Natural killer cell (primary cell): Measurements from ENCODE around the gene TMEM86A. TPM values are rescaled to one million over a fixed set of nuclear protein-coding genes. Genes with fewer than 3 reads are reported as not detected.

Experiments
- ATAC-seq, 3 donors: fragments of 150-1000 bp in 2 of 3; fragments of 200-7000 bp in 1 of 3; cut with Tn5 transposase; 1 replicate in 1 of 3; 2 replicates in 2 of 3; pipeline ENCODE4 v1.10.0; 2021; ENCODE audit warnings: mild to moderate bottlenecking in 2 of 3, moderate library complexity in 2 of 3
- DNase-seq, 2 donors: peaks; one replicate each; pipeline versions ENCODE4 v3.0.0 to v3.0.0-alpha.2; 2013 to 2021; ENCODE audit warnings: mixed read lengths in 1 of 2
- H3K27ac ChIP-seq: one replicate; pipeline ENCODE4 v1.5.1; 2013; ENCODE audit warnings: mild to moderate bottlenecking, low read length
- H3K27me3 ChIP-seq: one replicate; pipeline ENCODE4 v1.6.1; 2013; ENCODE audit warnings: low read length; ENCODE audit not compliant: control insufficient read depth, insufficient read depth
- H3K36me3 ChIP-seq: one replicate; pipeline ENCODE4 v1.6.1; 2013; ENCODE audit warnings: low read length; ENCODE audit not compliant: control insufficient read depth, insufficient read depth
- H3K4me1 ChIP-seq: one replicate; pipeline ENCODE4 v1.6.1; 2013; ENCODE audit warnings: low read length; ENCODE audit not compliant: control insufficient read depth, insufficient read depth
- H3K4me3 ChIP-seq: one replicate; pipeline ENCODE4 v1.5.1; 2013; ENCODE audit warnings: low read length
- H3K9me3 ChIP-seq: one replicate; pipeline ENCODE4 v1.6.1; 2013; ENCODE audit warnings: low read length; ENCODE audit not compliant: control insufficient read depth, insufficient read depth
- H3K27ac Mint-ChIP-seq, 2 donors: one replicate each; pipeline ENCODE4 v1.8.0; 2022; ENCODE audit warnings: mild to moderate bottlenecking in 2 of 2, mixed read lengths in 2 of 2, moderate library complexity in 1 of 2
- H3K27me3 Mint-ChIP-seq, 2 donors: one replicate each; pipeline ENCODE4 v1.8.0; 2022; ENCODE audit warnings: low read depth in 2 of 2, mixed read lengths in 2 of 2
- H3K36me3 Mint-ChIP-seq: one replicate; pipeline ENCODE4 v1.8.0; 2022; ENCODE audit warnings: mixed read lengths
- H3K4me1 Mint-ChIP-seq, 2 donors: one replicate each; pipeline ENCODE4 v1.8.0; 2022; ENCODE audit warnings: mixed read lengths in 2 of 2
- H3K4me3 Mint-ChIP-seq: one replicate; pipeline ENCODE4 v1.8.0; 2022; ENCODE audit warnings: mild to moderate bottlenecking, moderate library complexity, mixed read lengths
- H3K9me3 Mint-ChIP-seq, 2 donors: one replicate each; pipeline ENCODE4 v1.8.0; 2022; ENCODE audit warnings: mixed read lengths in 2 of 2
- CTCF ChIP-seq: fragments of 200-600 bp; IDR thresholded peaks from one replicate; pipeline ENCODE4 v1.8.0; 2022; ENCODE audit warnings: antibody characterized with exemption
- WGBS: methylation state at CpG from one replicate; pipeline ENCODE4 v1.1.7; 2013; ENCODE audit warnings: missing lambda C conversion rate; ENCODE audit not compliant: insufficient coverage; 5-methylcytosine and 5-hydroxymethylcytosine counted together
- intact Hi-C: fragments of 100-400 bp; cut with micrococcal nuclease; formaldehyde crosslinking; loops from one replicate; pipeline ENCODE4 v1.14.2; 2022
- total RNA-seq, 4 donors: library from RNA; stranded (reverse); fragments of 120-200 nt in 1 of 4; gene quantifications; one replicate each; pipeline versions ENCODE4 v1.2.3 to v1.2.4, GENCODE V29; 2013 to 2022

TMEM86A gene
- total RNA-seq, 3 donors from 2014 or later (not counting 1 experiment from before 2014, with no cell fraction given) = 3.1 to 9.3 (median 9.0) TPM

- WGBS = 85% methylated on average over 3 of the region's 3 CpGs
- DNase-seq (no peak), ATAC-seq (no peak)
- H3K4me3 ChIP-seq = no peak overlapping the region
- no peak overlapping the region for H3K27ac Mint-ChIP-seq
- no peak for TF ChIP-seq CTCF
- H3K4me1 ChIP-seq = no peaks in the 10 kb centered on the region
- H3K4me3 Mint-ChIP-seq = no peak overlapping the region
- no peaks in the 10 kb centered on the region for H3K9me3 Mint-ChIP-seq
- H3K27me3 Mint-ChIP-seq = peaks cover 0 to 5% of the 10 kb centered on the region in 2 donors
- H3K4me1 Mint-ChIP-seq = peaks cover 0 to 5% of the 10 kb centered on the region in 2 donors
- no peaks in the 10 kb centered on the region for H3K36me3 ChIP-seq
- H3K27me3 ChIP-seq = no peaks in the 10 kb centered on the region
- H3K27ac ChIP-seq = no peak overlapping the region
- H3K36me3 Mint-ChIP-seq = no peaks in the 10 kb centered on the region
- H3K9me3 ChIP-seq = no peaks in the 10 kb centered on the region
- intact Hi-C loops = no loop called here
Measured at GRCh38 chr11:18741783-18742182, 43.2 kb downstream of the TMEM86A start.

DNA sequence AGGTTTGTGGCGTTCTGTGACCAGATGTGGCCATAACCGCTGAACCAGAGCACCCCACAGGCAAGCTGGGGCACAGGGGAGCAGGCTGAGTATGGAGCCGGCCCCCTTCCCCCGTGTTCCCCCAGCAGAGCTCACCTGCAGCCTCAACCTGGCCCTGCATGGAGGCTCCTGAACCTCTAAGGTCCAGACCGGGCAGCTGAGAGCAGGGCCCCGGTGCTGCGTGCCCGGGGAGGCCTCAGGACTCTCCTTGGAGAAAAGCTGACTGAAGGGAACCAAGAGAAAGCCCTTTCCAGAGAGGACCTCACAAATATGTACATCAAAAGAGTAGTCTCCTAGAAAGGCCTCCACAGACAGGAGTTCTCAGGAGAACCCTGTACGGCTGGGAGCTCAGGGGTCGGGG is 44.8 kb downstream of the TMEM86A start:
- WGBS = 83% methylated on average over 10 of the region's 10 CpGs
- H3K4me1 ChIP-seq = no peaks in the 10 kb centered on the region
- H3K4me3 ChIP-seq = no peak overlapping the region
- no peaks in the 10 kb centered on the region for H3K9me3 ChIP-seq
- no peak overlapping the region for H3K27ac ChIP-seq
- no peak for TF ChIP-seq CTCF
- Mint-ChIP-seq H3K36me3 (no peaks in the 10 kb centered on the region), H3K27me3 (peaks cover 0 to 5% of the 10 kb centered on the region in 2 donors), H3K9me3 (no peaks in the 10 kb centered on the region), H3K4me3 (no peak overlapping the region), H3K4me1 (peaks cover 0 to 5% of the 10 kb centered on the region in 2 donors), H3K27ac (no peak overlapping the region)
- DNase-seq (no peak), ATAC-seq (no peak)
- H3K27me3 ChIP-seq = no peaks in the 10 kb centered on the region
- intact Hi-C loops = no loop called here
- H3K36me3 ChIP-seq = no peaks in the 10 kb centered on the region

DNA sequence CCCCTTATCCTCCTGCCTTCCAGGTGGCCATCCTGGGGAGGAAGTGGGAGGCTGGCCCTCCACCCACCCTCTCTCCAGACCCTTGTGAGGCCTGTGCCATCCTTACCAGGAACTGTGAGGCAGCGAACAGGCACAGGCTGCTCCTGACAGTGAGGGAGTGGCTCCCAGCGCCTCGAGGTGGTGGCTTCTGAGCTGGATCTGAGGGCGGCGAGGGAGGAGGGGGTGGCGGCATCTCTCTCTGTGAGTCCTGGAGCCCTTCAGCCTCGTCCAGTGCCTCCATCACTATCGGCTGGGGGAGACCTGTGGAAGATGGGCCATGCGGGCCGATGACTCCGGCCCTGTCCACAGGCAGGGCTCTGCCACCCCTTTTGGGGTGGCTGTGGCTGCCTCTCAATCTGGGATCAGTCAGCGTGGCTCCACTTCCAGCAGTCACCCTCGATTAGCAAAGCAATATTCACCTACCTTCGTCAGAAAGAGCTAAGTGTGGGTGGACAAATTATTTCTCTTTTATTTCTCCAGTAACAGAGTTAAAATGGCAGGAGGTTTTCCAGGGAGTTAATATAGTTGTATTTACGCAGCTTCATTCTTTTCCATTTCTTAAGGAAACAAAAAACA is 45.4 kb downstream of the TMEM86A start:
- DNase-seq = no peak
- Histone ChIP-seq H3K4me3 (no peak overlapping the region), H3K27ac (no peak overlapping the region), H3K27me3 (no peaks in the 10 kb centered on the region), H3K9me3 (no peaks in the 10 kb centered on the region), H3K36me3 (no peaks in the 10 kb centered on the region), H3K4me1 (no peaks in the 10 kb centered on the region)
- H3K27me3 Mint-ChIP-seq = peaks cover 0 to 3% of the 10 kb centered on the region in 2 donors
- 84% methylated on average over 12 of the region's 15 CpGs for WGBS
- TF ChIP-seq CTCF = no peak
- H3K4me3 Mint-ChIP-seq = no peak overlapping the region
- no peak overlapping the region for H3K27ac Mint-ChIP-seq
- intact Hi-C loops = no loop called here
- ATAC-seq = no peak
- no peaks in the 10 kb centered on the region for H3K9me3 Mint-ChIP-seq
- no peaks in the 10 kb centered on the region for H3K36me3 Mint-ChIP-seq
- H3K4me1 Mint-ChIP-seq = peaks cover 0 to 4% of the 10 kb centered on the region in 2 donors

GRCh38 chr11:18745251-18745650 is 46.7 kb downstream of the TMEM86A start:
- H3K4me1 Mint-ChIP-seq = no peaks in the 10 kb centered on the region
- Histone ChIP-seq H3K9me3 (no peaks in the 10 kb centered on the region), H3K4me3 (no peak overlapping the region), H3K27ac (no peak overlapping the region), H3K36me3 (no peaks in the 10 kb centered on the region), H3K4me1 (no peaks in the 10 kb centered on the region), H3K27me3 (no peaks in the 10 kb centered on the region)
- DNase-seq (no peak), ATAC-seq (no peak)
- H3K27me3 Mint-ChIP-seq = no peaks in the 10 kb centered on the region
- H3K4me3 Mint-ChIP-seq = no peak overlapping the region
- intact Hi-C loops = no loop called here
- TF ChIP-seq CTCF = no peak
- no peak overlapping the region for H3K27ac Mint-ChIP-seq
- 84% methylated on average over 6 of the region's 6 CpGs for WGBS
- no peaks in the 10 kb centered on the region for H3K9me3 Mint-ChIP-seq
- no peaks in the 10 kb centered on the region for H3K36me3 Mint-ChIP-seq
